BE2C (cell line): Measurements from ENCODE around the gene PTPRD.

Experiments used
- DNase-seq: peaks from one replicate; pipeline ENCODE4 v3.0.0-alpha.2; 2020
- H3K27me3 ChIP-seq: fragments of 250-450 bp; sonication (Bioruptor Pico); 2 replicates; pipeline ENCODE4 v1.5.1; 2020; ENCODE audit warnings: mild to moderate bottlenecking
- H3K36me3 ChIP-seq: fragments of 250-450 bp; sonication (Bioruptor Pico); 2 replicates; pipeline ENCODE4 v1.5.1; 2020; ENCODE audit warnings: mild to moderate bottlenecking
- H3K4me1 ChIP-seq: fragments of 250-450 bp; sonication (Bioruptor Pico); 2 replicates; pipeline ENCODE4 v1.5.1; 2020
- H3K4me3 ChIP-seq: 2 replicates; pipeline ENCODE4 v1.5.1; 2011; ENCODE audit warnings: low read depth, low read length
- H3K9me3 ChIP-seq: fragments of 250-450 bp; sonication (Bioruptor Pico); 2 replicates; pipeline ENCODE4 v1.5.1; 2020
- TF ChIP-seq, protein P1 (sequence below): IDR thresholded peaks from 2 replicates; pipeline ENCODE4 v1.5.1; 2012; ENCODE audit warnings: mild to moderate bottlenecking, low read depth, low read length

The PTPRD gene

DNA sequence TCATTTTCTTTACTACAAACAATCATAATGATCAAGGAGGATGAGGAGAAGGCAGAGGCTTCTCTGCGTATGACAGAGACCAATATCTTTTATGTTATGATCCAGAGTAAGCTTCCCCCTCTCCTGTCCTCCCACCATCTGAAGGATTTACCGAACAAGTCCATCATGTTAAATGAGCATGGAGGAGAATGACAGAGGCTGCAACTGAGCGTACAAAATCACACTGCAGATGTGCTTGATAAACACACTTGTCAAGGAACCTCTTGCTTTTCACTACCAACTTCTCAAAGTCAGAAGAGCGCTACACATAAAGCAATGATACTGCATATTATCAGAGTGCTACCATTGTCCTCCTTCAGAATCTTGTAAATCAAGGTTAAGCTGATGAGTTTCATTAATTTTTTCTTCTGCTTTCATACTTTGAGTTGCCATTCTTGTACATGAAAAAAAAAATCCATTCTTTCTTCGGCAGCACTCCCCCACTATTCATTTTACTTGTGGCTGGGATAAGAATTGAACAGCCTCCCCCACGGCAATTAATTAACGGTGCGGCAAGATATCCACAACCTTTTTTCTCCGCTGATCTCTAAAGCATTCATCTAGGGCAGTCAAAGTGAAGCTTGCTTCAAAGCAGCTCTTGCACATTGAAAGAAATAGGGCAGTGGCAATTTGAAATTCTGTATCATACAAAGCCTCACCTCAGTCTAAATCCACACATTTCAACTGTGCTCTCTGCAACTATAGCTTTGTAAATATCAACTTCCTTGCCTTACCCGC, 2139.4 kb downstream of the PTPRD start:
- TF ChIP-seq, protein P1, sequence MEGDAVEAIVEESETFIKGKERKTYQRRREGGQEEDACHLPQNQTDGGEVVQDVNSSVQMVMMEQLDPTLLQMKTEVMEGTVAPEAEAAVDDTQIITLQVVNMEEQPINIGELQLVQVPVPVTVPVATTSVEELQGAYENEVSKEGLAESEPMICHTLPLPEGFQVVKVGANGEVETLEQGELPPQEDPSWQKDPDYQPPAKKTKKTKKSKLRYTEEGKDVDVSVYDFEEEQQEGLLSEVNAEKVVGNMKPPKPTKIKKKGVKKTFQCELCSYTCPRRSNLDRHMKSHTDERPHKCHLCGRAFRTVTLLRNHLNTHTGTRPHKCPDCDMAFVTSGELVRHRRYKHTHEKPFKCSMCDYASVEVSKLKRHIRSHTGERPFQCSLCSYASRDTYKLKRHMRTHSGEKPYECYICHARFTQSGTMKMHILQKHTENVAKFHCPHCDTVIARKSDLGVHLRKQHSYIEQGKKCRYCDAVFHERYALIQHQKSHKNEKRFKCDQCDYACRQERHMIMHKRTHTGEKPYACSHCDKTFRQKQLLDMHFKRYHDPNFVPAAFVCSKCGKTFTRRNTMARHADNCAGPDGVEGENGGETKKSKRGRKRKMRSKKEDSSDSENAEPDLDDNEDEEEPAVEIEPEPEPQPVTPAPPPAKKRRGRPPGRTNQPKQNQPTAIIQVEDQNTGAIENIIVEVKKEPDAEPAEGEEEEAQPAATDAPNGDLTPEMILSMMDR: no peak
- Histone ChIP-seq H3K9me3 (no peaks in the 10 kb centered on the region), H3K36me3 (no peaks in the 10 kb centered on the region), H3K4me3 (no peak overlapping the region), H3K4me1 (no peaks in the 10 kb centered on the region), H3K27me3 (no peaks in the 10 kb centered on the region)
- no peak for DNase-seq

DNA sequence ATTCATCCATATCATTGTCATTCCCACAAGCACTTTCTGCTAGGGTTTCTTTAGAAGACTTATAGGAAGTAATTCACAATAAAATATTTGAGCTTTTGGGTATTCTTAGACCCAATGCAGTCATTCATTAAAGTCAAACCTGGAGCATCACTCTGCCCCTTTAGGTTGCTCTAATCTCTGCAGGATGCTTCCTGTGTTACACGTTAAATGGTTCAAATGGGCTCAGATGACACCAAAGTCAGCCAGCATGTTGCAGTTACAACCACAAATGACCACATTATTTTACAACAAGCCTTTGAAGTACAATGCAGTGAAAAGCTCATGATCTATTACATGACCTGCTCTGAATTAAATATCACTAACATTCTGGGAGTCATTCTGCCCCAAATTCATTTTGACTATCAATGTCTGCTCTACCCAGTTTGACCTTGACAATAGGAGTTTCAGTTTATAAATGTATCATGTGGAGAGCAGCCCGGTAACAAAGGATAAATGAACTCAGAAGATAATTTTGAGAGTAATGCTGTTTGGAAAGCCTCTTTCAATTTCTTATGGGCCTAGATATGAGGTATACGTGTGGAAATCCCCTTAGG, 2144.7 kb downstream of the PTPRD start:
- Histone ChIP-seq H3K4me1 (no peaks in the 10 kb centered on the region), H3K4me3 (no peak overlapping the region), H3K36me3 (no peaks in the 10 kb centered on the region), H3K27me3 (no peaks in the 10 kb centered on the region), H3K9me3 (no peaks in the 10 kb centered on the region)
- TF ChIP-seq, protein P1: no peak
- no peak for DNase-seq

DNA sequence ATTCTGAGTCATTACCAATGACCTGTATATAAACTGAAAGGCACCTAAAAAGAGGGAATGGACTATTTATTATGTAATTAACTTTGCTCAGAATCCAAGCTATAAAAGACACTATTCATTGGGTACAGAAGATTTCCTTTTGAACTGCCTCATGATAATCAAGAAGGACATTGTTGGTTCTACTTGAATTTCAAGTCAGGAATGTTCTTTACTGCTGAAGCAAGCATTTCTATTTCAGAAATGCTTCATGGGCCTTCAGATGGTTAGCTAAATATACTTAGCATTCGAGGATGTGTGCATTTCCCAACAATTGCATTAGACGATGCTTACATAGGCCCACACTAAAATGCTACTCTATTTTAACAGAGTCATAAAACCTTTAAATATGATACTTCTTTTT, 2155.0 kb downstream of the PTPRD start:
- DNase-seq: no peak
- TF ChIP-seq, protein P1: no peak
- no peaks in the 10 kb centered on the region for H3K36me3 ChIP-seq
- H3K4me1 ChIP-seq: no peaks in the 10 kb centered on the region
- H3K9me3 ChIP-seq: no peaks in the 10 kb centered on the region
- H3K4me3 ChIP-seq: no peak overlapping the region
- no peaks in the 10 kb centered on the region for H3K27me3 ChIP-seq

DNA sequence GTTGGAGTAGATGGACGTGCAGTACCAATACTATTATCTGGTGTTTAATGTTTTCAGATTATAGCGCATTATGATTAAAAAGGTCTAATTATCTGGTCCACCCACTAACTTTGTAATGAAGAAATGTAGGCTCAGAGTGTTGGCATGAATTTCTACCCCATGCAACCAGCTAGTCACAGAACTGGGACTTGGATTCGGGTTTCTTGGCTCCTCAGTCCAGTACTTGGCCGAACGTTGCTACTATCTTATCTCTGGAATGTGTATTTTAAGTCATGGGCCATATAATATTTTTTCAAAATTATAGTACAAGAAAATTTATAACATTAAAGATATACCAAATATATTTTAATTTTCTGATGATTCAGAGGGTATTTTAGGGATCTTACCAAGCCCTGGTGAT, 2155.7 kb downstream of the PTPRD start:
- Histone ChIP-seq H3K9me3 (no peaks in the 10 kb centered on the region), H3K36me3 (no peaks in the 10 kb centered on the region), H3K27me3 (no peaks in the 10 kb centered on the region), H3K4me3 (no peak overlapping the region), H3K4me1 (no peaks in the 10 kb centered on the region)
- DNase-seq: no peak
- TF ChIP-seq, protein P1: no peak

DNA sequence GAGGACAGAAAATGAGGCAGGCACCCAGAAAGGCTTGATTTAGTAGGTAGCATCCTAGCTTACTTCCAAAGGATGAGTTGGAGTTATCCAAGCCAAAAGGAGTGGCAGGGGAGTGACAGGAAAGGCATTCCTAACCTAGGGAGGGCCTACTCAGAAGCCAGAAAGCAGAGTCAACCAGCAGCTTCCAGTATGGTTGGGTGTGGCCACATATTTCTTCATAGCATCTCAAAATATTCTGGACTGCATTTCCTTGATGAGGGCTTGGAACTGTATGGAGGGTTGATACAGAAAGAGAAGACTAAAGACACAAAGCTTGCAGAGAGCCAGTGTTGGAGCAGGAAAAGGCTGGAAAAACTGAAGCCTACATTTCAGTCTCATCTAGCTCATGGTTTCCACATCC, 2156.5 kb downstream of the PTPRD start:
- TF ChIP-seq, protein P1: no peak

More for the DNA sequence above, 2156.5 kb downstream of the PTPRD start:
- H3K4me3 ChIP-seq: no peak overlapping the region
- no peaks in the 10 kb centered on the region for H3K4me1 ChIP-seq
- DNase-seq: no peak
- H3K9me3 ChIP-seq: no peaks in the 10 kb centered on the region
- no peaks in the 10 kb centered on the region for H3K27me3 ChIP-seq
- no peaks in the 10 kb centered on the region for H3K36me3 ChIP-seq
